ENCODE results near the gene PTPRN2.
"Not testable (repeated sequence)": the region's sequence is repeated elsewhere in the genome, so short reads cannot be mapped to it uniquely, and the experiment has no call there.

The PTPRN2 gene

DNA sequence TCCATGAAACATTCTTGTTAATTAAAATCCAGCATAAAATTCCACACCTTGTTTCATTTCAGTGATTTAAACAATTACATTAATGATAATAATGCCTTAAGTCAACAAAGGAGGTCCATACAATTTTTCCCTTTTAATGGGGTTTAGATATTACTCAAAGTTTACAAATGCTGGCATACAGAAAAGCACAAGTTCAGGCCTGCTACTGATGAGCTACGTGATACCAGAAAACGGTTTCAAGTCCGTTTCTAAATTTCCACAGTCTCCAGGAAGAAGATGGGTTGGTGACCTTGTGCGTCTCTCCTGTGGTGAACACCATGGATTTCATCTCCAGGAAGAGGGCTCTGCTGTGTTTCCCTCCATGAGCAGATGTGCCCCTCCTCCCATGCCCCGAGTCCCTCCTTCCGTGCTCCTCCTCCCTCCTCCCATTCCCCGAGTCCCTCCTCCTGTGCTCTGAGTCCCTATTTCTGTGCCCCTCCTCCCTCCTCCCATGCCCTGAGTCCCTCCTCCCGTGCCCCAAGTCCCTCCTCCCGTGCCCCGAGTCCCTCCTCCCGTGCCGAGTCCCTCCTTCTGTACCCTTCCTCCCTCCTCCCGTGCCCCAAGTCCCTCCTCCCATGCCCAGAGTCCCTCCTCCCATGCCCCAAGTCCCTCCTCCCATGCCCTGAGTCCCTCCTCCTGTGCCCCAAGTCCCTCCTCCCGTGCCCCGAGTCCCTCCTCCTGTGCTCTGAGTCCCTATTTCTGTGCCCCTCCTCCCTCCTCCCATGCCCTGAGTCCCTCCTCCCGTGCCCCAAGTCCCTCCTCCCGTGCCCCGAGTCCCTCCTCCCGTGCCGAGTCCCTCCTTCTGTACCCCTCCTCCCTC is 201.9 kb downstream of the PTPRN2 start:
- DNase-seq (ENCODE audit: low read depth): not testable (repeated sequence)

DNA sequence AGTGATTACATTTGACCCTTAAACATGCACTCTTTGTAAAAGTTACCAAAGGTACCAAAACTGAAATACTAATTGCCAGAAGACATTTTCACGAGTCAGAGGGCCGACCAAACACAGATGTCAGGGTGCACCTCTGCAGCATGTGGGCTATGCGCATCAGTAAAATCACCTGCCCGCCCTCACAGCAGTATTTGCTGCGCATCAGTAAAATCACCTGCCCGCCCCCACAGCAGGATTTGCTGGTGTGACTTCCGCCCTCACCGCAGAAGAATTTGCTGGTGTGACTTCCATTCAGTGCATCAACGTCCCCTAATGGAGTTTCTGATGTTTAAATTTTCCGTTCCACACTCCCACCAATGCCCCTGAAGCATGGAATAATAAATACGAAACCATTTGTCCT is 202.9 kb downstream of the PTPRN2 start:
- DNase-seq (ENCODE audit: low read depth): no peak

DNA sequence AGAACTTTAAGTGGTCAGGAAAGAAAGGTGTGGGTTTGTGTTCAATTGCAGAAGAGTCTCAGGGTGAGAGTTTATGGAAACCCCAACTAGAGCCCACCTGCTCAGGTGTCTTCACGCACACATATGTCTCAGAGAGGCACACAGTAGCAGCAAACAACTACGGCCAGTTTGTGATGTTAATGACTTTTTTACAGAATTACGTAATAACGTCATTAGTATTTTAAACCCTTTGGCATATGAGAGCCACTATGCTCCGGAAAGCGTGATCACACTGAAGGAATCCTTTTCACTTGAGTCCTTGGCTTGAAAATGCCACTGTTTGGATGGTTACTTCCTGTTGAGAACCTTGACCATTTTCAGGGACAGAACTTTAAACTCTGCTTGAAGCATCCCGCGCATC is 204.0 kb downstream of the PTPRN2 start:
- DNase-seq (ENCODE audit: low read depth): no peak

DNA sequence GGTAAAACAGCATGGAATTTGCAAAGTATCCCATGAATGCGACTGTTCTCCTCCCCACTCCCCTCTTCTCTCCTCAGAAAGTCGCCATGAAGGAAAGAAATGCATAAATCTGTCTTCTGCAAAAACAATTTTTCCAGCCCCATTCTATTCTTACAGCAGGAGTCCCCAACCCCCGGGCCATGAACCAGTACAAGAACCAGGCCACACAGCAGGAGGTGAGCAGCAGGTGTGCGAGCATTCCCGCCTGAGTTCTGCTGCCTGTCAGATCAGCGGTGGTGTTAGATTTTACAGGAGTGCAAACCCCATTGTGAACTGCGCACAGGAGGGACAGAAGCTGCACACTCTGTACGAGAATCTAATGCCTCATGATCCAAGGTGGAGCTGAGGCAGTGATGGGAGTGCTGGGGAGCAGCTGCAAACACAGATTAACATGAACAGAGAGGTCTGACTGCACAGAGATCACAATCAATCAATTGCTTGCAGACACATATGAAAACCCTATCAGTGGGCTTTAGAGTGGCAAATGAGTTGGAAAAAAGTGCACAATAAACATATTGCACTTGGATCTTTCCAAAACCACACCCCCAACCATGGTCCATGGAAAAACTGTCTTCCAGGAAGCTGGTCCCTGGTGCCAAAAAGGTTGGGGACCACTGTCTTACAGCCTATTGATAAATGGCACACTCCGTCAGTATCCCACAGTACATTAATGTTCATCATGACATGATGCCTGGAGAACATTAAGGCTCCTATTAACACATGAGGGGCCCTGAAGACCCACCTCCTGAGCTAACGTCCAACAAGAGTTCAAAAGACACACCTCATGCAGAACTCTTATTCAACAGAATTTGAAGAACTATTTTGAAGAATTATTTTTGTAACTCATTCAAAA is 205.0 kb downstream of the PTPRN2 start:
- no peak for DNase-seq (ENCODE audit: low read depth)

DNA sequence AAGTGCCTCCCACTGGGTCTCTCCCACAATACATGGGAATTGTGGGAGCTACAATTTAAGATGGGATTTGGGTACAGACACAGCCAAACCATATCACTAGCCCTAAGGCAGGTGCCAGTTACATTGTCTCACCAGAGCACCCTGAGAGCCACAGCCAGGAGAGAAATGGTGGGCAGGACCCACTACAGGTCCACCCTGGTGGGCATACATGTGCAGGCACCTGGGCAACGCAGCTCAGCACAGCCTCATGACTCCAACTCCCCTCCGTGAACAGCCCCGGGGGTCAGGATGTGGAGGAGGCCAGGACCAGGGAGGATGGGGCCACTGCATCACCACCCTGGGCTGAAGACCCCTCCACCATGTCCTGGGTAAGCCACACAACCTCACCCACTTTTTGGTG is 205.7 kb downstream of the PTPRN2 start:
- DNase-seq (ENCODE audit: low read depth): no peak

DNA sequence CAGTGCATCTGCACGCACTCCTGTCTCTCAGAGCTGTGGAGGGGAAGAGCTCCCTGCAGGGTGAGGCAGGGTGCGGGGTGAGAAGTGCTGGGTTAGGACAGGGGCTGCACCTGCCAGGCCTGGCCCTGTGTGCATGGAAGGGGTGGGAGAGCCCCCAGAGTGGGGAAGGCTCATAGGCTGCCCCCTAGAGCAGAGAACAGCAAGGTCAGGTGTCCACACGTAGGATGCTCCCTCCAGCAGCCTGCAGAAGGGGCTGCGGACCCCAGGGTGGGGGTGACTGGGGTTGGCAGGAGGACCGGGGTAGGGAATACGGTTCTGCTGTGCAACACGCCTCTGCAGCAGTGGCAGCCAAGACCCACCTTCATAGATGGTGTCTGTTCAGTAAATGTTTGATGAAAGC is 208.6 kb downstream of the PTPRN2 start:
- DNase-seq (ENCODE audit: low read depth): no peak

DNA sequence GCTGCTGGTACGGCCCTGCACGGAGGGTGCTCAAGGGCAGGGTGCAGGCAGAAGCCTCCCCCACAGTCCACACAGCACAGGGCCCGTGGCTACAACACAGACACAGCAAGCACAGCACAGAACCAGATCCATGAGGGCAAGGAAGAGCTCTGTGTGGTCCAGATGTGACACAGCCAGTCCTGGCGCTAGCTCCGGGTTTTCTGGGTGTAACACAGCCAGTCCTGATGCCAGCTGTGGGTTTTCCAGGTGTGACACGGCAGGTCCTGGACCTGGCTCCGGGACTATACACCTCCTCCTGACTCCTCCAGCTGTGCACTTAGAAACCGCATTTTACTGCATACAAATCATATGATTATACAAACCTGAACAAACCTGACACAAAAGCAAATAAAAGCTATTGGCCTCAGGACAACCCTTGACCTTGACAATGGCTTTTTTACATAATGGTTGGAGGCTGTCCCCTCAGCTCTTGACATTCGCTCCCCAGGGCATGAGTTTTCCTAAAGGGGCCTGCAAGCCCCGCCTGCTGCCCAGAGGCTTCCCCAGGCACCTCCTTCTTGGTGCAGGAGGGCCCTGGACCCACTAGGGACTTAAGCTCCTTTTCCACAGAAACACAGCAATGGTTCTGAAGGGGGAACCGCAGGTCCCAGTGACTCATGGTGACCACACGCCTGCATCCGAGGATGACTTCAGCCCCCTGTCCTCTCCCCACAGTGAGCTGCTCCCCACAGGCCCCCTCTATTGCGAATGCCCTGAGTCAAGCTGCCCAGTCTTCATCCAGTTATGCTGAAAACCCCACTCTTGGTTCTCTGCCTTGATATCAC is 209.6 kb downstream of the PTPRN2 start:
- no peak for DNase-seq (ENCODE audit: low read depth)

DNA sequence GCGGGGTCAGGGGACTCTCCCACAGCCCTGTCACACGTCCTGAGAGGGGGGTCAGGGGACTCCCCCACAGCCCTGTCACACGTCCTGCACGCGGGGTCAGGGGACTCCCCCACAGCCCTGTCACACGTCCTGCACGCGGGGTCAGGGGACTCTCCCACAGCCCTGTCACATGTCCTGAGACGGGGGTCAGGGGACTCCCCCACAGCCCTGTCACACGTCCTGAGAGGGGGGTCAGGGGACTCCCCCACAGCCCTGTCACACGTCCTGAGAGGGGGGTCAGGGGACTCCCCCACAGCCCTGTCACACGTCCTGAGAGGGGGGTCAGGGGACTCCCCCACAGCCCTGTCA is 210.8 kb downstream of the PTPRN2 start:
- not testable (repeated sequence) for DNase-seq (ENCODE audit: low read depth)

DNA sequence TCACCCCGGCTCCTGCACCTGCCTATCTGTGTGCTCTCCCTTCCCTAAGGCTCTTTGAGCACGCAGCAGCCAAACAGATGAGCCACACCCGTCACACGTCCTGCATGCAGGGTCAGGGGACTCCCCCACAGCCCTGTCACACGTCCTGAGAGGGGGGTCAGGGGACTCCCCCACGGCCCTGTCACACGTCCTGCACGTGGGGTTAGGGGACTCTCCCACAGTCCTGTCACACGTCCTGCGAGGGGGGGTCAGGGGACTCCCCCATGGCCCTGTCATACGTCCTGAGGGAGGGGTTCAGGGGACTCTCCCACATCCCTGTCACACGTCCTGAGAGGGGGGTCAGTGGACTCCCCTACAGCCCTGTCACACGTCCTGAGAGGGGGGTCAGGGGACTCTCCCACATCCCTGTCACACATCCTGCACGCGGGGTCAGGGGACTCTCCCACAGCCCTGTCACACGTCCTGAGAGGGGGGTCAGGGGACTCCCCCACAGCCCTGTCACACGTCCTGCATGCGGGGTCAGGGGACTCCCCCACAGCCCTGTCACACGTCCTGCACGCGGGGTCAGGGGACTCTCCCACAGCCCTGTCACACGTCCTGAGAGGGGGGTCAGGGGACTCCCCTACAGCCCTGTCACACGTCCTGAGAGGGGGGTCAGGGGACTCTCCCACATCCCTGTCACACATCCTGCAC is 211.3 kb downstream of the PTPRN2 start:
- not testable (repeated sequence) for DNase-seq (ENCODE audit: low read depth)

DNA sequence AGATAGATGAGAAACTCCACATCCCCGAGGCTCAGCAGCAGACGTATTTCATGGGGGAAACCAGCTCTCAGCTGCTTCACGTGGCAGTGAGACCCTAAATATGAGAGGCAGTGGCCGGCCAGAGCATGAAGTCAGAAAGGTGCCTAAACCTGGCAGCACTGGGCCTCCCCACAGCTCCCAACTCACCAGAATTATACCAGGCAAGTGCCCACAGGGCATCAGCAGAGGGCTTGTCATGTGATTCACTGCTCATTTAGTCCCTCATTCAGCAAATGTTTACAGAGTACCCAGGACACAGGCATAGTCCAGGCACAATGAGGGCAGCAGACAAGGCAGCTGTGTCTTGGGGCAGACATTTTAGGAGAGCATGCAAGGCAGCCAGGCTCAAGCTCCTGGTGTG is 212.6 kb downstream of the PTPRN2 start:
- DNase-seq (ENCODE audit: low read depth): no peak

DNA sequence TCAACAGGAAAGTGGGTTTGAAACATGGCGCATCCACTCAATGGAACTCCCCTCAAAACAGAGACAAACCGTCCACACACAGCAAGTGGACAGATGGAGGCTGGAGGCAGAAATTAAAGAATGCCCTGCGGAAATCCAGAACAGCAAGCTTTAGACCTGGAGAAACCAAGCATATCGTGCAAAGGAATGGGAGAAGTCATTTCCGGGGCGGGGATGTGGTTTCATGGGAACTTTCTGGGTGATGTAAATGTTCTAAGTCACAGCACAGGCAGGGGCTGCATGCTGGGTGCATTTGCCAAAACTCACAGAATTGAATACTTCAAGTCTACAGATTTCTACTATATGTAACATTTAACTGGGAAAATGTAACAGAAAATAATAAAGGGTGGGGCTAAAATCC is 213.0 kb downstream of the PTPRN2 start:
- DNase-seq (ENCODE audit: low read depth): no peak

DNA sequence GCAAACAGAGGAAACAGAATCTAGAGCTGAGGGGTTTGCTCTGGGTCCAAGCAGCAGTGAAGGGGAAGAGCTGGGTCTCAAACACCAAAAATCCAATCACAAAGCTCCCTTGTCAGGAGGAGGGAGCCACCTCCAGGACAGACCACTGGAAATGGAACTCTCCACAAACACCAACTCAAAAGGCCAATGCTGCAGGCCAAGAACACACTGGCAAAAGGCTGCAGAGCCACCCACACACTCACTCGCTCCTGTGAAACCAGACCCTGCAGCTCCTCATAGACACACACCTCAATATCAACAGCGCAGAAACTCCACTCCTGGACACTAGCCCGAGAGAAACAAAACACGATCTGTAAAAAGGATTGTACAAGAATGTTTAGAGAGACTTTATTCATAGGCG is 213.5 kb downstream of the PTPRN2 start:
- no peak for DNase-seq (ENCODE audit: low read depth)

DNA sequence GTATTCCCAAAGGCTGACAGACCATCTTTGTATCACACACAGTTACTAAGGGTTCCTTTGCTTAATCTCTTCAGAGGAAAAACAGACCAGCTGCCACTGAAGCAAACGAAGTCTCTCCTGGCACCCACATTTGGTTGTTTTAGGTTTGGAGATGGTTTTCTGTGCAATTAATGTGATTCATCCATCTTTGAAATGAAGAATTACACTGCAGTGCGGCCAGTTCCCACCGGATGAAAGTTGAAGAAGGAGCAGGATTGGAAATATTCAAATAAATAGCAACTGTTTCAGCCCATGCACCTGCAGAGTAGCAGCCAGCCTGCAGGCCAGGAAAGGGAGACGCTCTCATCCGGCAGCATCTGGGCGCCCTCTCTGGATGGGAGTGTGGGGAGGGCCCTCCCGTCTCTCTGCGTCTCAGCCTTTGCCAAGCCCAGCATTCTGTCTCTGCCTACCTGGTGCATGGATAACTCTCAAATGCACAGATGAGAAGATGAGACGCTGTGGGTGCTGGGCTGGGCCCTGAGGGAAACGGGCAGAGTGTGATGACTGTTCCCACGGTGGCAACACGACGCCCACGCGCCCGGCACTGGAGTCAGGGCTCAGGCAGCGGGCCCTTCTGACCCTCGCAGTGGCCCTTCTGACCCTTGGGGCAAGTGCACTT is 214.0 kb downstream of the PTPRN2 start:
- no peak for DNase-seq (ENCODE audit: low read depth)

DNA sequence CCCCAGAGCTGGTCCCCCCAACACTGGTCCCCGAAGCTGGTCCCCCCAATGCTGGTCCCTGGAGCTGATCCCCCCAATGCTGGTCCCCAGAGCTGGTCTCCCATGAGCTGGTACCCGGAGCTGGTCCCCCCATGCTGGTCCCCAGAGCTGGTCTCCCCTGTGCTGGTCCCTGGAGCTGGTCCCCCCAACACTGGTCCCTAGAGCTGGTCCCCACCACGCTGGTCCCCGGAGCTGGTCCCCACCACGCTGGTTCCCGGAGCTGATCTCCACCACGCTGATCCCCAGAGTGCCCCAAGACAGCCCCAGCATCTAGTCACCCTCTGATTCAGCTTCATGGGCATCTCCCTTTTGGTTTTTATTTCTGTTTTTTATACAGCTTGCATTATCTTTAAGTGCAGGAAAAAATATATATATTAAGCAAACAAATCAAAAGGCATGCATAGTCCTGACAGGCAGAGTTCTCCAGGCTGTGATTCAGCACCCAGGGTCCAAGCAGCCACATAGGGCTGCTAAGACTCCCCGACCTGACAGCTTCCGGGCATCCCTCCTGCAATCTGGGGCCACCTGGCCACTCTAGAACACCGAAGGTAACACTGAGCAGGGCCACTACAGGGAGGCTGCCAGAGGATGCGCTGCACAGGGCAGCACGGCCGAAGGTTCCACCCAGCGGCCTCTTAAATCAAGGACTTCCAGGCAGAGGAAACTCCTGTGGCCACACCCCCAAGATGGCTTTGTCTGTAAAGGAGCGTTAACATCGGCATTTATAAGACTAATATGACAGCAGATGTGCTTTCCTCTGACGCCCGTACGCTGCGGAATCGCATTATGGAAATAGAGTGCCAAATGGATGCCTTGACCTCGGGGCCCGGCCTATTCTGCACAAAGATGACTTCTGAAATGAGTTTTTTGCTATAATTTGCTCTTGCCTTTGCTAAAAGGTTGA is 215.0 kb downstream of the PTPRN2 start:
- no peak for DNase-seq (ENCODE audit: low read depth)

DNA sequence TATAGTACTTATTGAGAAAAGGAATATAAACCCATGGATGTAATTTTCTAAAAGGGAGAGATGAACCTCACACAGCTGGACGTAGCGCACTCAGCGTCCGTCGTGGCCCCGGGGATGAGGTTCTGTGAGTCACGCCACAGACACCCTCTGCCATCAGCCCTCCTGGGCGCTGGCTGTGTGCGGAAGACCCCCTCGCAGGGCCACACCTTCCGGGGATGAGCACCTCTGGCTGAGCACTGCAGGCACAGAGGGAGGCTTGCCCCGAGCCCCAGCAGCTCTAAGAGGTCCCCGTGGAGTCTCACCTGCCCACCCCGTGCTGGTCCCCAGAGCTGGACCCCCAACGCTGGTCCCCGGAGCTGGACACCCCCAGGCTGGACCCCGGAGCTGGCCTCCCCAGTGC is 215.8 kb downstream of the PTPRN2 start:
- DNase-seq (ENCODE audit: low read depth): no peak

DNA sequence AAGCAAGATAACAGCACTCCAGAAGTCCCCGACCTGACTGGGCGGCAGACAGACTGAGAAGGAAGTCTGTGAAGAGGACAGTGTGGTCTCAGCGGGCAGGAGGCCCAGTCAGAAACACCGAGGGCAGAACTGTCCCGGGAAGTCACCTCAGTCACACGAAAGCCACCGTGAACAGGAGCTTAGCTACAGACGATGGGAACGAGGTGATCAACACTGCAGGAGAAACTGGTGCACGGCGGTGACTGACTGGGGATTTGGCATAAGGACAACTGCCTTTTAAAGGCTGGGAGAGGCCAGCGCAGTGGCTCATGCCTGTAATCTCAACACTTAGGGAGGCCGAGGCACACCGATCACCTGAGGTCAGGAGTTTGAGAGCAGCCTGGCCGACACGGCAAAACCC is 217.8 kb downstream of the PTPRN2 start:
- DNase-seq (ENCODE audit: low read depth): no peak

DNA sequence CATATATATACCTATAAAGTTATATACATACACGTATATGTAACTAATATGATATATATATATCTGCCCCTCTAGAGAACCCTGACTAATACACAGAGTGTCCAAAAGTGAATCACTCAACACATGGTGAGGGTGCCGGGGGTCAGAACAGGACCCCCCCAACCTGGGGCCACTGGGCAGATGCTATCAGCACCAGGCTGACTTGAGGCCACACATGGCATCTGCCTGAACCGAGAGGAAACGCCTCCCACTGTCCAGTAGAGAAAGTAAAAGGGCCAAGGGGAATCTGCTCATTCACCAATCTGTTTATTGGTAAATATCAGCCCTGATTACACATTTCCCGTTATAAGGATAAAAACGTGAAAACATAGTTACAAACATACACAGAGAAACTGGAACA is 218.3 kb downstream of the PTPRN2 start:
- DNase-seq (ENCODE audit: low read depth): no peak

DNA sequence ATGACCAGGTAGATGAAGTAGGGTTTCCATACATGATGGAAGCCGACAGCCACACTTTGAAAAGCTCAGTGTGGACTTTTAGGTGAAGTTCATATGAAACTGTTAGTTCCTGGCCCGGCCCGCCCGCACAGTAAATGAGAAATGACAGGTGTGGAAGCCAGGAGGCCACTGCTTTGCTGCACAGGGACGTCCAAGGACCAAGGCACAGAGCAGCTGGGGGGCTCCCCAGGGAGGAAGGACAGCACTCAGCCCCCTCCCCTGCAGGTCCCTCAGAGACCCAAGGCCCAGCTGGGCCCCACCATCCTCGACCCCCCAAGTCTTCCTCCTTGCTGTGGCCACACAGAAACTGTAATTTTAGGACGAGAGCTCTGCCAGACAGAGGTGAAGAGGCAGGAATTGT is 219.2 kb downstream of the PTPRN2 start:
- DNase-seq (ENCODE audit: low read depth): no peak

DNA sequence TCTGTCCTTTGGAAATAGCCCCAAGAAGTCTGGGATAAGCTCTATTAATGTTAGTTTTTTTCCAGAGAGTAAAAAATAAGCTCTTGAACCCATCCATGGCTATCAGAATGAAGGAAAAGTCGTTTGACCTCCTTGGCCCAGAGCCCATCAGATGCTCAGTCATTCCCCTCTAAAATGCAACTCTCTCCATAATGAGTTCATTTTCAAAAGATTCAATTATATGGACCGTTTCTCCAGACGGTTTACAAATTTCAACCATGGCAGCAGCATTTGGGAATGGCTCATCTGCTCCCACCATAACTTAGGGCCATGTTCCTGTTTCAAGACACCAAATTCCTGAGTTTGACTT is 220.0 kb downstream of the PTPRN2 start:
- DNase-seq (ENCODE audit: low read depth): no peak

DNA sequence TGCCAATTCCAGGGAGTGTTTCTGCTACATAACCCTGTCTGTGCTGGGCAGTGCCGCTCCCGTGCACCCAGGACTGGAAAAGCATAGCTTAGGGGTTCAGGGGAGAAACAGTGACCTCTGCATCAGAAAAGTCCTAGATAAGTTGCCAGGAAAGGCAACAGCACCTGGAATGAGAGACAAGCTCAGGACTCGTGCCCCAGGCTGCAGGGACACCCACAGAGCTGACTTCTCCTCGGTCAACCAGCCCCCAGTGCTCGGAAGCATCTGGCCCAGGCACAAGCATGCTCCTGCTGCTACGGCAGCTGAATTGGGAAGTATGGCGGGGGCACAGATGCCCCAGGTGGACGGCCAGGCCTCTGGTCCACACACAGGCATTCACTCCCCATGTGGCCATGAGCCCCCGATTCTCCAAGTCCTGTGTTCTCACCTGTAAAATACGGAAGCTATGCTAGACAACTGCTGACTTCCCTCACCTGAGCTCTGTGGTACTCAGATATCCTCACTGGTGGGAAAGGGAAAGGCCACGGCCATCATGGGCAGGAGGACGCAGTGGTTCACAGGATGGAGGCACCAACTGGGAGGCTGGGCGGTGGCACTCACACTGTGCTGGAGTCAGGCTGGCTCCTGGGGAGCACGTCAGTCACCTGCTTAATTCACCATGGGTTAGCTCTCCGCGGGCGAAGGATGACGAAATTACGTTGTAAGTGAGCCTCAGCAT is 220.5 kb downstream of the PTPRN2 start:
- no peak for DNase-seq (ENCODE audit: low read depth)

Measured in stimulated activated CD4-positive, alpha-beta T cell treated with anti-CD3 and anti-CD28 coated beads, Interleukin-2, amount 100 ng/mL, for 4 hours (primary cell).